Colonic mucosa (tissue), 4 donors: ENCODE results near the gene MAN1A1. TPM values are rescaled to one million over a fixed set of nuclear protein-coding genes. Genes with fewer than 3 reads are reported as not detected.

Experiments used
- DNase-seq: peaks from one replicate; pipeline ENCODE4 v3.0.0-alpha.2; 2020
- H3K27ac ChIP-seq: fragments of 200-600 bp; one replicate; pipeline ENCODE4 v1.8.0; 2021
- H3K27me3 ChIP-seq: fragments of 200-600 bp; one replicate; pipeline ENCODE4 v1.8.0; 2021
- H3K36me3 ChIP-seq: fragments of 200-600 bp; one replicate; pipeline ENCODE4 v1.8.0; 2021
- H3K4me1 ChIP-seq: fragments of 200-600 bp; one replicate; pipeline ENCODE4 v1.8.0; 2021; ENCODE audit warnings: mild to moderate bottlenecking
- H3K4me3 ChIP-seq: fragments of 200-600 bp; one replicate; pipeline ENCODE4 v1.8.0; 2021
- H3K9ac ChIP-seq, 2 donors: one replicate each; pipeline ENCODE4 v1.7.0; 2013; ENCODE audit warnings: control low read depth in 2 of 2, low read depth in 2 of 2, low read length in 2 of 2
- H3K9me3 ChIP-seq: fragments of 200-600 bp; one replicate; pipeline ENCODE4 v1.8.0; 2021
- CTCF ChIP-seq: fragments of 200-600 bp; IDR thresholded peaks from one replicate; pipeline ENCODE4 v1.8.0; 2022; ENCODE audit warnings: antibody characterized with exemption, mild to moderate bottlenecking
- intact Hi-C: fragments of 100-400 bp; cut with DNase I; formaldehyde crosslinking; loops from one replicate; pipeline ENCODE4 v1.14.1; 2022
- total RNA-seq, 2 donors: library from RNA; stranded (reverse); fragmentation: NEBNext Ultra II Directional in 1 of 2; extraction: Animal tissue kit (Norgen Biotek cat#: 25700) in 1 of 2; gene quantifications; one replicate each; pipeline ENCODE4 v1.2.1, GENCODE V29; 2021
- donor health status: healthy.
- donor health status: DM: no; HTN: no; CAD: no.
- donor health status: DM: no; HTN: no; CAD: no.

MAN1A1 gene
- total RNA-seq, 2 donors from 2014 or later: 43.5 to 77.1 TPM

GRCh38 chr6:119342430-119342829, 7.1 kb downstream of the MAN1A1 start:
- no peak for TF ChIP-seq CTCF
- no peak overlapping the region for H3K9ac ChIP-seq
- H3K36me3 ChIP-seq: no peaks in the 10 kb centered on the region
- H3K4me3 ChIP-seq: no peak overlapping the region
- H3K9me3 ChIP-seq: no peaks in the 10 kb centered on the region
- H3K27me3 ChIP-seq: no peaks in the 10 kb centered on the region
- intact Hi-C loops: no loop called here
- DNase-seq: no peak
- H3K4me1 ChIP-seq: no peaks in the 10 kb centered on the region
- H3K27ac ChIP-seq: no peak overlapping the region

GRCh38 chr6:119340796-119341487, 8.6 kb downstream of the MAN1A1 start:
- DNase-seq: no peak
- peak overlapping the region in 1 of 2 donors; percentile 5 for H3K9ac ChIP-seq
- intact Hi-C loops: no loop called here
- H3K27ac ChIP-seq: no peak overlapping the region
- TF ChIP-seq CTCF: no peak
- H3K36me3 ChIP-seq: no peaks in the 10 kb centered on the region
- H3K4me3 ChIP-seq: no peak overlapping the region
- no peaks in the 10 kb centered on the region for H3K27me3 ChIP-seq
- H3K9me3 ChIP-seq: no peaks in the 10 kb centered on the region
- no peaks in the 10 kb centered on the region for H3K4me1 ChIP-seq

- no peak for TF ChIP-seq CTCF
- no peak for DNase-seq
- Histone ChIP-seq H3K27ac (no peak overlapping the region), H3K4me3 (no peak overlapping the region), H3K27me3 (no peaks in the 10 kb centered on the region), H3K4me1 (peaks cover 2% of the 10 kb centered on the region), H3K36me3 (no peaks in the 10 kb centered on the region), H3K9ac (no peak overlapping the region), H3K9me3 (no peaks in the 10 kb centered on the region)
- intact Hi-C loops: loop anchor here (10.0 kb wide), 1 partner anchor 635 kb away; no protein-coding TSS in a partner anchor
Observed at GRCh38 chr6:119339941-119340456, 9.6 kb downstream of the MAN1A1 start.

GRCh38 chr6:119337762-119338161, 11.8 kb downstream of the MAN1A1 start:
- intact Hi-C loops: loop anchor here (10.0 kb wide), 1 partner anchor 637 kb away; no protein-coding TSS in a partner anchor
- no peak for DNase-seq
- no peak overlapping the region for H3K9ac ChIP-seq
- no peaks in the 10 kb centered on the region for H3K9me3 ChIP-seq
- H3K27ac ChIP-seq: no peak overlapping the region
- no peak overlapping the region for H3K4me3 ChIP-seq
- TF ChIP-seq CTCF: no peak
- peaks cover 5% of the 10 kb centered on the region for H3K4me1 ChIP-seq
- H3K36me3 ChIP-seq: no peaks in the 10 kb centered on the region
- no peaks in the 10 kb centered on the region for H3K27me3 ChIP-seq

- Histone ChIP-seq H3K36me3 (no peaks in the 10 kb centered on the region), H3K4me3 (no peak overlapping the region), H3K9ac (no peak overlapping the region), H3K4me1 (peaks cover 5% of the 10 kb centered on the region), H3K9me3 (no peaks in the 10 kb centered on the region), H3K27ac (no peak overlapping the region), H3K27me3 (no peaks in the 10 kb centered on the region)
- TF ChIP-seq CTCF: no peak
- intact Hi-C loops: loop anchor here (10.0 kb wide), 1 partner anchor 638 kb away; no protein-coding TSS in a partner anchor
- no peak for DNase-seq
Observed at GRCh38 chr6:119337252-119337651, 12.3 kb downstream of the MAN1A1 start.
